ENCODE results near the gene MAP1B. TPM values are rescaled to one million over a fixed set of nuclear protein-coding genes. Genes with fewer than 3 reads are reported as not detected.

MAP1B gene
- total RNA-seq, 2 donors from 2014 or later: 6.1 to 16.2 TPM

DNA sequence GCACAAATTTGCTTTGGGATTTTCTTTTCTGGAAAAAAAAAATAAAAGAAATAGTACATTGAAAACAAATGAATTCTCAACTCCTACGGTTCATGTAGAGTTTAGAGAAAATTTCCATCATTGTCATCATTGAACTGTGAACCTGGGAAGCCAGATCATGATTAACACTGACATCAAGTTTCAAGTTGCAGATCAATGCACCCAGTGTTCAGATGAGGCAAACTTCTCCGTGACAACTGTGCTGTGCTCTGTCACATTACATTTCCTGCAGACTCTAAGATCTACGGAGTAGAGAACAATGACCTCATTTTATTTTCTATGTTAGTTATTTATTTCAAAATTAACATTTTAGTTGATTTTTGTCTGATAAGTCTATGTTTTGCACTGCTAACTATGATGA lies 99.7 kb downstream of the MAP1B start:
- Histone ChIP-seq H3K4me3 (no peak overlapping the region), H3K9me3 (no peaks in the 10 kb centered on the region), H3K4me1 (no peaks in the 10 kb centered on the region), H3K27ac (no peak overlapping the region), H3K27me3 (no peaks in the 10 kb centered on the region), H3K36me3 (no peaks in the 10 kb centered on the region), H3K9ac (ENCODE audit: low read depth in 2 of 2, low read length in 2 of 2) (no peak overlapping the region)
- no peak for DNase-seq
- TF ChIP-seq, protein P1, sequence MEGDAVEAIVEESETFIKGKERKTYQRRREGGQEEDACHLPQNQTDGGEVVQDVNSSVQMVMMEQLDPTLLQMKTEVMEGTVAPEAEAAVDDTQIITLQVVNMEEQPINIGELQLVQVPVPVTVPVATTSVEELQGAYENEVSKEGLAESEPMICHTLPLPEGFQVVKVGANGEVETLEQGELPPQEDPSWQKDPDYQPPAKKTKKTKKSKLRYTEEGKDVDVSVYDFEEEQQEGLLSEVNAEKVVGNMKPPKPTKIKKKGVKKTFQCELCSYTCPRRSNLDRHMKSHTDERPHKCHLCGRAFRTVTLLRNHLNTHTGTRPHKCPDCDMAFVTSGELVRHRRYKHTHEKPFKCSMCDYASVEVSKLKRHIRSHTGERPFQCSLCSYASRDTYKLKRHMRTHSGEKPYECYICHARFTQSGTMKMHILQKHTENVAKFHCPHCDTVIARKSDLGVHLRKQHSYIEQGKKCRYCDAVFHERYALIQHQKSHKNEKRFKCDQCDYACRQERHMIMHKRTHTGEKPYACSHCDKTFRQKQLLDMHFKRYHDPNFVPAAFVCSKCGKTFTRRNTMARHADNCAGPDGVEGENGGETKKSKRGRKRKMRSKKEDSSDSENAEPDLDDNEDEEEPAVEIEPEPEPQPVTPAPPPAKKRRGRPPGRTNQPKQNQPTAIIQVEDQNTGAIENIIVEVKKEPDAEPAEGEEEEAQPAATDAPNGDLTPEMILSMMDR (IDR thresholded peaks at IDR 0.05): no peak
- intact Hi-C loops (cut with DNase I): no loop called here

DNA sequence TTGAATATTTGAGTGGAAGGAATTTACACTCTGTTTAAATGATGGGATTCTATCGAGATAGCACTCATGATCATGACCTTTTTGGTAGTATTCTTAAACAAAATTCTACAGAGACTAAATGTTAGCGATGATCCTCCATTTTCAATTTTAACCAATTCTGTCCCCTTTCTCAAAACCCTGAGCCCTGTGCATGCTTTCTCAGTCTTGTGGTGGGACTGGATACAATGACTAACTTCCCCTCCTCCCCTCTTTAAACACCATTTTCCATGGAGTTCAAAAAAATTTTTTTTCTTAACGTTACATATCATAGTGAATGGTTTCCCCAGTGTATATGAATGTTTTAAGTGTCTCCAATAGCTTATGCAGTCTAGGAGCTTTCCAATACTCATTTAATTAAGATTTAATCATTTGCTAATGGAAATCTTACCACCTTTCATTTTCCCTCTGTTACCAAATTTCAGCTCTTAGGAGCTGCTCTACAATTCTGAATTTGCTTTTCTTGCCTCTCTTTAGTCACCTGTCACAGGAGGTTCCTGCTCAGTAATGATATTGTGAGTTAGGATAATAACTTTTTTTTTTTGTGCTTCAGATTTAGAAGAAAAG lies 101.2 kb downstream of the MAP1B start:
- Histone ChIP-seq H3K9me3 (no peaks in the 10 kb centered on the region), H3K27me3 (no peaks in the 10 kb centered on the region), H3K9ac (ENCODE audit: low read depth in 2 of 2, low read length in 2 of 2) (no peak overlapping the region), H3K4me1 (no peaks in the 10 kb centered on the region), H3K27ac (no peak overlapping the region), H3K36me3 (no peaks in the 10 kb centered on the region), H3K4me3 (no peak overlapping the region)
- TF ChIP-seq, protein P1 (IDR thresholded peaks at IDR 0.05): no peak
- DNase-seq: no peak
- intact Hi-C loops (cut with DNase I): no loop called here

- Histone ChIP-seq H3K4me3 (no peak overlapping the region), H3K27me3 (no peaks in the 10 kb centered on the region), H3K27ac (no peak overlapping the region), H3K36me3 (no peaks in the 10 kb centered on the region), H3K9me3 (no peaks in the 10 kb centered on the region), H3K4me1 (no peaks in the 10 kb centered on the region), H3K9ac (ENCODE audit: low read depth in 2 of 2, low read length in 2 of 2) (no peak overlapping the region)
- DNase-seq: no peak
- TF ChIP-seq, protein P1 (IDR thresholded peaks at IDR 0.05): no peak
- intact Hi-C loops (cut with DNase I): no loop called here
Measured at GRCh38 chr5:72209147-72210115, 102.2 kb downstream of the MAP1B start.

DNA sequence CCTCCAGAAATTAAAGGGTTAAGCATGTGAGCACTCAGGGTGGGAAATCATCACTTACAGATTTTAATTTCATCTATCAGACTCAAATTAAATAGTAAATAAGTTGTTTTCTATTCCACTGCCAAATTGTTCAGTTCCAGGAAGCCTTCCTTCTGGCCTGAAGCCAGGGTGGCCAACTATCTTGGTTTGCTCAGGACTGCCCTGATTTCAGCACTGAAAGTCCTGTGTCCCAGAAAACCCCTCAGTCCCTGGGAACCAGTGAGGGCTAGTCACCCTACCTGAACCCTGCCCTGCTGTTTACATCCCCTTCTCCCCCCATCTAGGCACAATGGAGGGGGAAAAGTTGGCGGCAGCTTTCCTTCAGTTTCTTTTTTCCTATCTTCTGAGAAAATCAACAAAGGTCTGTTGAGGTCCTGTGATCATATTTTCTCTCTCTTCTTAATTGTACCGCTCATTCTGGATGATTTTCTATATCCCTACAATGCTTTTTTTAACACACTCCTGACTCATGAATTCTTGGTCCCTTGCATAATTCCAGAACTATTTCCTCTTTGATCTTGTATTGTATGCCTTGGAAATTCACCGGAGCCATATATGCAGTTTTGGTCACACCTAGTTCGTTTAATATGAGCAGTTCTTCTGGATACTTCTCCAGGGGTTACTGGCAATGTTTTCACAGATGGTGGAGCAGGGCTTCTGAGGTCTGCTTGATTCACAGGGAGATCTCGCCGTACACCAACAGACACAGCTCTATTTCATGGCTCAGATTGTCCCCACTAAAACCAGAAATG lies 103.8 kb downstream of the MAP1B start:
- intact Hi-C loops (cut with DNase I): no loop called here
- H3K36me3 ChIP-seq: no peaks in the 10 kb centered on the region
- DNase-seq: peak; percentile 34
- no peaks in the 10 kb centered on the region for H3K4me1 ChIP-seq
- no peak overlapping the region for H3K9ac ChIP-seq (ENCODE audit: low read depth in 2 of 2, low read length in 2 of 2)
- H3K9me3 ChIP-seq: no peaks in the 10 kb centered on the region
- no peak overlapping the region for H3K27ac ChIP-seq
- H3K27me3 ChIP-seq: no peaks in the 10 kb centered on the region
- H3K4me3 ChIP-seq: no peak overlapping the region
- TF ChIP-seq, protein P1 (IDR thresholded peaks at IDR 0.05): no peak

GRCh38 chr5:72212171-72212570 lies 104.9 kb downstream of the MAP1B start:
- Histone ChIP-seq H3K4me1 (no peaks in the 10 kb centered on the region), H3K27me3 (no peaks in the 10 kb centered on the region), H3K27ac (no peak overlapping the region), H3K9me3 (no peaks in the 10 kb centered on the region), H3K4me3 (no peak overlapping the region), H3K36me3 (no peaks in the 10 kb centered on the region), H3K9ac (ENCODE audit: low read depth in 2 of 2, low read length in 2 of 2) (no peak overlapping the region)
- intact Hi-C loops (cut with DNase I): no loop called here
- TF ChIP-seq, protein P1 (IDR thresholded peaks at IDR 0.05): no peak
- no peak for DNase-seq

All from colonic mucosa (tissue), 4 donors.